DMS 273 (cell line): ENCODE results near the gene ADCYAP1R1.
A peak's percentile ranks its signal among the peaks of the same experiment; 100 is the strongest.

Experiments
- DNase-seq: peaks from one replicate; lab custom pipeline; 2025; ENCODE audit not compliant: unreplicated experiment; lab: John Stamatoyannopoulos, UW

Gene ADCYAP1R1

DNA sequence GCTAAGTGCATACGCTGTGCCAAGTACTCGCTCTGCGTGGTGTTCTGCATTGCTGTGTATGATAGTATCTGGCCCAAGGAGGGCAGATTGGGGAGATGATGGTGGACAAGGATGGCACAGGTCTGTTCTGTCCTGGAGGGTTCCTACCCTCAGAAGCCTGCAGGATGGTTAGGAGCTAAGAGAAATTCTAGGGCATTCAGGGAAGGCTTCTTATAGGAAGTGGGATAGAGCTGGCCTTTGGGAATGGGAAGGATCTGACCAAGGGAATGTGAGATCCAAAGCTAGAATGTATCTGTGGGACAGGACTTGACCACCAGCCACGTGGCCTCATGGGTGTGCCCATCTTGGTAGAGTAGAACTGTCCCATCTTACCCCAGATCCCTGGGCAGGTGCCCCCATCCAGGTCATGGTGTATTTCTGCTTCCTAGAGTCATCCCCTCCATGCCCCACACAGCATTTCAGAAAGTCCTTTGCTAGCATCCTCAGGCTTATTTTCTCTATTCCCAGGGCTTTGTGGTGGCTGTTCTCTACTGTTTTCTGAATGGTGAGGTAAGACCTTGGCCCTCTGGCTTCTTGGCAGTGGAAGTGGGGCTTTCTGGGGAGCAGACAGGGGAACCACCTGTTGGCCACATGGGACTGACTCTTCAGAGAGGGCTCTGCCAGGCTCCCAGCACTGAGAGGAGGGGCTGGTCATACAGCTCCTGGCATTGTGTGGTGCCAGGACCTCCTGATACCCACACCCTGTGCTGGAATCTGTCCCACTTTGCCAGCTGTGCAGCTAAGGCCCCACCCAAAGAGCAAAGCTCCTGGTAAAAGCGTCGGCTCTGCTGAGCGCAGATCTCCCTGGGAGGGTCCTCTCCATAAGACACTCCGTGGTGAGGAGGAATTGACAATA, 52.5 kb downstream of the ADCYAP1R1 start:
- DNase-seq = peak; percentile 62

DNA sequence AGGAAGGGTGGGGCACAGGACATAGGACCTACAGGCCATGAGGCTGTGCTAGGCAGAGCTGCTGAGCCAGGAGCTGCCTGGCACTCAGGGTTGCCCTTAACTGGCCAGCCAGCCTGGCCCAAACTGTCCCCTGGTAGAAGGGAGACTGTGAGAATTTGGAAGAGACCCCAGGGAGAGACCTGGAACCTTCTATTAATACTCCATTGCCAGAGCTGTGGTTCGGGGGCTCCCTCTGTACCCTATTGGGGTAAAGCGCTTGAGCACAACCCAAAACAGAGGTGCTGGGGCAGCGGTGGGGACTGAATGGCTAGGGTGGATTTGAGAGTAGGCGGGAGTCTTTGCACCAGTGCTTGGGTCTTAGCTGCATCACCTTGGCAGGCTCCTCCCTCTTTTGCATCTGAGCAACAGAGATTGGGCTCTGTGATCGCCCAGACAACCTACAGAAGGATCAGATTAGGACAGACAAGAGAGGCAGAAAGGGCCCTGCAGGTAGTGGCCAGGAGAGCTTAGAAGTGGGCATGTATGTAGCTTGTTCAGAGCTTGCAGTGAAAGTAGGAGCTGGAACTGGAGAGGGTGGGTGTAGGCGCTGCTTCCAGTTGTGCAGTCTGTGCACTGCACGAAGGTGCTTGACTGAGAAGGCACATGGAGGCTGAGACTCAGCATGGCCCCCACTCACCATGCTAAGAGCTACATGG, 53.3 kb downstream of the ADCYAP1R1 start:
- DNase-seq = no peak

DNA sequence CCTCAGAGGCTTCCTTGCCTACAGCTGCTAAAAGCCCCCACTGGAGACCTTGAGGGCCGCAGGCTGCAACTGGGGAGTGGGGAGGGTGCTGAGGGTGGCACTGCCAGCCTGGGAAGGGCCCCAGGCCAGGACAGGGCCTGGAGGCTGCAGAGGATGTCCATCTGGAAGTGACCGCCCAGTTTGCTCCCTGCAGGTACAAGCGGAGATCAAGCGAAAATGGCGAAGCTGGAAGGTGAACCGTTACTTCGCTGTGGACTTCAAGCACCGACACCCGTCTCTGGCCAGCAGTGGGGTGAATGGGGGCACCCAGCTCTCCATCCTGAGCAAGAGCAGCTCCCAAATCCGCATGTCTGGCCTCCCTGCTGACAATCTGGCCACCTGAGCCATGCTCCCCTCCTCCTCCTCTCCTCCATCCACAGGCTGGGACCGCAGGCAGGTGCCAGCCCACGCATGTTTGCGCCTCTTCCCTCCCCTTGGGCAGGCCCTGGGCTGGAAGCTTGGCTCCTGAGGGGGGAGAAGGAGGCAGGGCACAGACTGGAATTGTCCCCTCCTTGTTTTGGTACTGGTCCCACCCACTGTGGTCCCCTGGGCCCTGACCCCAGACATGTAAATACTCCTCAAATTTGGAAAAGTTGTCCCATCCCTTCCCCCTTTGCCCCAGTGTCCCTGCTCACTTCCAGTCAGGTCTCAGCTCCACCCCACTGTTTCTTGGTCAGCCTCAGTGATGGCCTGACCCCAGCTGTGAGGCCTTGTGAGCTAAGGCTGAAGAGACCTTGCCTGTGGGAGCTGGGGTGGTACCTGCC, 54.4 kb downstream of the ADCYAP1R1 start:
- no peak for DNase-seq

DNA sequence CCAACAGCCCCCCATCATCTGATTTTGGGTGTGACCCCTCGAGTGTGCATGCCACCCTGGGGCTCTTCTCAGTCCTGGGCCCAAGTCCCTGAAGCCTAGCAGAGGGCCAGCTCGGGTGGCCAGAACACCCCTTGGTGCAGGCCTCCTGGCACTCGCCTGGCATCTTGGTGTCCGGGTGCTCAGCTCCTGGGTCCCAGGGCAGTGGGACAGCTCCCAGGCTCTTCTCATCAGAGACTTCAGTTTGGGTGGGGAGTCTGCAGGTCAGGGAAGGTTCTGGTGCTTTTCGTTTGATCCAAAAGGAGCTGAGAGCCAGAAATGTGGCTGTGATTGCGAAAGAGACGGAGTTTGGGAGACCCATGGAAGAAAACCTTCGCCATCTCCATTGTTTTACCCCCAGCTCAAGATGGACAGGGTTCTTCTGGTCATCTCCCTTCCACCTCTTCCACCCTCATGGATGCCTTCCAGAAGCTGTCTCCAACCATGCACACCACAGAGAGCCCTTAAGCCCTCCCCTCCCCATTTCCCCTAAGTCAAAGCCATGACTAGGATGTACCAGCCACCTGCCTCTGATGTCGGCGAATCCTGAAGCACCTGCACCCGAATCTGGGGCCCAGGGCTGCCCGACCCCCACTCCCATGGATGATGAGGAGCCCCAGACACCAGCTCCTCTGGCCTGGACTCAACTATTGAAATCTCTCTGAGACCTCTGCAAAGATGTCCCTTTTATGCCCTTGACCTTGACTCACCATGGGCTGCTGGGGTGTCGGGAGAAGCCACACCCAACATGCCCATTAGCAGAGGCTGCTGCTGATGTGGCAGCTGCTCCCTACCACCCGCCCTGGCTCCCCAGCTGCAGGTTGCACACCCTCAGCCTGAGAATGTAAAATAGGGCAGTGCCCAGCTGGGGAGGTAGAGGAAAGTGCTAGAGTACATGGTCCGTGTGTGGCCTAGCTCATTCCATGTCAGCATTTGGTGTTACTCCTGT, 55.3 kb downstream of the ADCYAP1R1 start:
- no peak for DNase-seq

DNA sequence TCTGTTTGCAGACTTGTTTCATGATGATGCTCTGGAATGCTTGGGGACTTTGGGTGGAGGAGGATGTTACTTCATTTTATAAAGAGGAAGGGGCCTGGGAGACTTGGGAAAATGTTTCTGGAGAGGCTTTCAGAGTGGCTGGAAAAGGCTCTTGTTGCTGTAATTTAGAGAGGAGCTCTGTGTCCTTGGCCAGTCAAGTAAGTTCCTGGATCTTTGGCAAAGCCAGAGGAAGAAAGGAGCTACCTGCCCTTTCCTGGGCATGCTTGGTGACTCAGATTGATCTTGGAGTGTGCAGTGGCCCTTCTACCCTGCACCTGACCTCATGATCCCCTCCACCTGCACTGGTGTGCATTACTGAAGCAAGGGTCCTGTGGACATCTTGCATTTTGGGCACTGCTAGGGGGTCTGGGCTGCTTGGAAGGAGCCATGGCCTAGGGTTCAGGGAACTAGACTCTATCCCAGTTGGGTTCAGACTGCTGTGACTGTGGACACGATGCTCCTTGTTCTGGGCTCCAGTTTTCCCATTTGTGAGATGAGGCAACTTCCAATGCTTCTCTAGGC, 56.1 kb downstream of the ADCYAP1R1 start:
- no peak for DNase-seq

DNA sequence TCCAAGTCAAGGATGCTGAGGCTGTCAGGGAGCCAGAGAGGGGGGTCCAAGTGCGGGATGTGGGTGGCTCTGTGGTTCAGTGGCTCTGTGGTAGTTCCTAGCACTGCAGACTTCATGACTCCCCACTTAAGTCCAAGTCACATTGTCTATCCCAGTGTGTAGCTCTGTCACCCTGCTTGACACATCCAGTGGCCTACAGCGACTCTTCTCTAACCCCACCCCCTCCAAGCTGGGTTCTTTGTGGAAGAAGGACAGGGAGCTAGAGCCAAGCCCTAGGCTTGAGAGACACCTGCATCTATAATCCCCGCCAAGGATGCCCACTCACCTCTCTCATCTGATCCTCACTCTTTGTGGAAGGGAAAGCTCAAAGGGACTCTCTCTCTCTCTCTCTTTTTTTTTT, 57.6 kb downstream of the ADCYAP1R1 start:
- no peak for DNase-seq

DNA sequence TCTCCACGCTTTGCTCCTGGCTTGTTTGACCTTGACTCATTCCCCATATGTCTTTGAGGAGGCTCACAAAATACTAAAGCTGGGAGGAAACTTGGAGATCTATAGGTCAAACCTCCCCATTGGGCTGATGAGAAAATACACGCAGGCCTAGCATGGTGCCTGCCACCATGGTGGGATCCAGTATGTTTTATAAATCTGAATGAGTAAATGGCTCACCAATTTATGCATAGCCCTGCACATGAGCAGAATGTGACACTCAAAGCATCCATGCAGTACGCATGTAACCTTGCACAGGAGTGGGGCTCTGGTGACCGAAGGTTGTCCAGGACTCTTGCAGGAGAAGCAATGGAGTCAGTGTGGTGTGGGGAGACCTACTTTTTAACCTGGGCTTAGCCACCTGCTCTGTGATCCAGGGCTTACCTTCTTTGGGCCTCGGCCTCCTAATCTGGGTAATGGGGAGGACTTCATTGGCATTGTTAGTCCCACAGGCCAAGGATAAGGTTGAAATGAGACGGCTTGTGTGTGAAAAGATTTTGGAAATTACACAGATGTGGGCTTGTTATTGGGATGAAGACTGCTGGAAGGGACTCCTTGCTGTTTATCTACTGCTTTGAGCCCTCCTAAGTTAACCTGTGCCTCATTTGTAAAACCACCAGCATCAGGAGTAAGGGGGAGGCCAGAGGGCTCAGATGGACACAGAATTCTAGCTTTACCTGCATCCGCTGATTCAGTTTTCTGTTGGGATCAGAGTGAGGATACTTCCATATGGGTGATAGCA, 58.4 kb downstream of the ADCYAP1R1 start:
- DNase-seq = no peak

DNA sequence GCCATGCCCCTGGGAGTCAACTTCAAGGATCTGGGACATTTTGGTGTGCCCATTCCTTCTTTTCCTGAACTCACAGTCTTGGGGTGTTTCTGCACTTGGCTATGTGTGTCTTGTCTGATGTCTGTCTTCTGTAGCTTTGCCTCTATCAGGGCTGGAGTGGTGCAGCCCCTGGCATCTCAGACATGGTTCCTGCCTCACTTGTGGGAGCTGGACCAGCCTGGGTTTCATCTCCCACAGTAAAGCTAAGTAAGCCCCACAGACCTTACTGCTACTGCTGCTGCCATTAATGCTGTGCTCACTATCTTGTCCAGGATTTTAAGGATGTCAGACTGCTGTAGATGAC, 59.0 kb downstream of the ADCYAP1R1 start:
- DNase-seq = no peak

DNA sequence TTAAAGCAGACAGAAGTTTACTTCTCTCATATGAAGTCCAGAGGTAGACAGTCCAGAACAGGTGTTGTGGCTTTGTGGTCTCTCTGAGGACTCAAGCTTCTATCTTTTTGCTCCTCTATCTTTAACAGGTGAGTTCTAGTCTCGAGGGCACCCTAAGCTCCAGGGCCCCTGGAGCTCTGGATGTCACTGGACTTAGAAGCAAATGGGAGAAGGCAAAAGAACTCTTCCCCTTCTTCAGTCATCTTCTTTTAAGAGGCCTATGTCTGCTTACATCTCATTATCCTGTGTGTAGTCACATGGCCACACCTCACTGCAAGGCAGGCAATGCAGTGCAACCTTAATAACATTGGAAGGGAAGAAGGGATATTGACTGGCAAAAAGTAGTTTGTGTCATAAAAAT, 61.6 kb downstream of the ADCYAP1R1 start:
- no peak for DNase-seq

DNA sequence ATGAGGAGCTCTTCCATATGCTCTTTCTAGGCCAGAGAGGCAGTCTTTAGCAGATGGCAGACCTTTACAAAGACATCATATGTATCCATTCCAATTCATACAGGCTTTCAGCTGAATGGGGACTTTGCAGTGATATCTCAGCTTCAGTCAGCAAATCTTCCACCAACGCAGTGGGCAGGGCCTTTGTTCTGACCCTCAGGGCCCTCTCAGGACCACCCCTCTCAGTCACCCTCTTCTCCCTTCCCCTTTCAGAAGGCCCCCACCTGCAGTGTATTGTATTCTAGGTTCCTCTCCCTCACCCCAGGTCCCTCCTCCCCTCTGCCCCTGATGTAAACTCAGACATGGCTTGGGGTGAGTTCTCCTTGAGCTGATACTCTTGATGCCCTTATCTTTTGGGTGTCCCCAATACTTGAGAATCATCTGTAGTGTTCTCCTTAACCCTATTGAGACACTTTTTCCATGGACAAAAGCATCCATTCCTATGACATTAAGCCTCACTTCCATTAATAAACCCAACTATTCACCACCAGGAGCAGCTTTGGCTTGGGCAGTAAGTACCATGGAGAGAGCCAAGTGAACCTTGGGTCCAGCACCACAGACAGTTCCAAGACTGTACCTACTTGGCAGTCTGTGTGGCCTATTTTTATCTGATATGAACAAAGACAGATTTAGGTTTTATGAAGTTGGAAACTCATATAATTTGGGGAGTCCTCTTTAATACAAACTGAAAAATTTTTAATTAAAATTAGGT, 62.7 kb downstream of the ADCYAP1R1 start:
- DNase-seq = peak; percentile 46

DNA sequence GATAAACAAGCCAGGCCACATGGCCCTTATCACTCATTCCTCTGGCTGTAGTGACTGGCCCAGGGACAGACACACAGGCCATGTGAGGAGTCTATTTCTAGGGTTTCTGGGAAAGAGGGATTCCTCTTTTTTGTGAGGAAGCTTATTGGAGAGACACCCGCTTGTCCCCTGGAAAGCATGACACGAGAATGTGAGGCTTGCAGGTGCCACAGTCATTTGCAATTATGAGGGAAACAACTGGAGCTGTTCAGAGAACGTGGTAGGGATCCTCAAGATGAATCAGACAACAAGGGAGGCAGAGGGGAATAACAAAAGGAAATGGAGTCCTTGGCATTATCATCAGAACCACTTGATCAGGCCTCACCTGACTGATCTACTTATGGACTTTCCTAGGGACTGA, 64.5 kb downstream of the ADCYAP1R1 start:
- DNase-seq = no peak

DNA sequence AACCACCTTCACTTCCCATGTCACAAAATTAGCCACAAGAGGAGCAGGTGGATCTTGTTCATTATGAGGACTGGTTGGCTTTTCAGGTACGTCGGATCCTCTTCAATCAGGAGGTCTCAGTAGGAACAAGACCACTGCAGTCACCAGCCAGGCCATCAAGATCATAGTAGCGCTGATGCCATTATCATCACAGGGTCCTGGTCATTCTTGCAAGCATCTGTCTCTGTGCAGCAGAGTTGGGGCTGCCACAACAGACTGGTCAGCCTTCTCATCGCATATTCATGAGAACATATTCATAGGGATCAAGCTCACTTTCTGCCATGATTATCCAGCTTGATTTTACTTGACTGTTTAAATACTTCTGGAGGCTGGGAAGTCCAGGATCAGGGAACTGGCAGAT, 67.1 kb downstream of the ADCYAP1R1 start:
- DNase-seq = no peak

DNA sequence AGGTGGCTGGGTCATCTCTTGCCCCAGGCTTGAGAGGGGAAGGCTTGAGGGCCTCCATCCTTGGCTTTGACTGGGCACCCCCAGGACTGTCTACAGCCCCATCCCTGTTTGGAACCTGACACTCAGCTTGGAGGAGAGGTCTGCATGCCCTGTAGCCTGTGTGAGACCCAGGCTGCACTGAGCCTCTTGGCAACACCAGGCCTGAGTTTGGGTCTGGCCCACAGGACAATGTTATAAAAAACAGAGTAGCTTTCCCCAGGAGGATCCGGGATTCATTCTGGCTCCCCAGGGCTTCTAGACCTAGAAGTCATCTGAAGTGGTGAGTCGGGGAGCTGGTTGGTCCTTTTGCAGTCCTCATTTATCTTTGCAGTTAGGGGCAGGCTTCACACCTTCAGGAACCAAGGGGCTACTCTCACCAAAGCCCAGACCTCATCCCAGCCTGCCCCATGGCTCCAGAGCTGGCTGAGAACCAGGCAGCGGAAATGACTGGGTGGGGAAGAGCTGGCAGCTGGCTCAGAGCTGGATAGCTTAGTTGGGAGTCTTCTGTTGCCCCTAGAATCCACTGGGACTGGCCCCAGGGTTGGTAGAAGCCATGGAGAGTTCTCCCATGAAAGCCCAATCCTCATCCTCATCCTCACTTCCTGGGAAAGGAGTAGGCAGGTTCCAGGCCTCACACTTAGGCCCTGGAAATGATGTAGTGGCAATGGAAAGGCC, 68.8 kb downstream of the ADCYAP1R1 start:
- no peak for DNase-seq

DNA sequence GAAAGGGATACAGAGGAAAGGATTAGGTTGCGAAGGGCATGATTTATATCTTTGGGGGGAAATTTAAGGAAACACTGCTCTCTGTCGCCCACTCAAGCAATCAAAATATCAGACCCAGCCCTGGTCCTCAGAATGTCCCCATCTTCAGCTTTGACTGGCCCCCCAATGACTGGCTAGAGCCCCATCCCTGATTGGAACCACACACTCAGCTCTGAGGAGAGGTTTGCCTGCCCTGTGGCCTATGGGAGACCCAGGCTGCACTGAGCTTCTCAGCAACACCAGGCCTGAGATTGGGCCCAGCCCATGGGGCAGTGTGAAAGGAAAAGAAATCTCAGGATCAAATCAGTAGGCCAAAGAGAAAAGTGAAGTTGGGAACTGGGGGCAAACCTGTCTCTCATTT, 69.5 kb downstream of the ADCYAP1R1 start:
- DNase-seq = no peak

DNA sequence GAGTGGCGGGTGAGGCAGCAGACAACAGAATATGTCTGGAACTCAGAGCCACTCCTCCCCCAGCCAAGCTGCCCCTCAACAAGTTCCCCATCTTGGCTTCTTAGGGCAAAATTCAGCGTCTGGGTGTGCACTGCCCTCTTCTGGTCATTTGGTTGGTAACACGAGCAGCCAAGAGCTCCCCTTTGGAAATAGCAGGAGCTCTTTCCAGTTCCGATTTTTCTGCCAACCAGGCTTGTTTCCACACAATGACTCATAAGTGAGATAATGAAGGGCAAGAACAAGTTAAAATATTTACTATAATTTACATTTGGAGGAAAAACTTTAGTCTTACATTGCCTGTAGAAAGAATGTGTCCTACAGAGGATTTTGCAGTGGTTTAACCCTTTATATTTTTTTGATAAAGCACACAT, 70.5 kb downstream of the ADCYAP1R1 start:
- peak; percentile 94 for DNase-seq

DNA sequence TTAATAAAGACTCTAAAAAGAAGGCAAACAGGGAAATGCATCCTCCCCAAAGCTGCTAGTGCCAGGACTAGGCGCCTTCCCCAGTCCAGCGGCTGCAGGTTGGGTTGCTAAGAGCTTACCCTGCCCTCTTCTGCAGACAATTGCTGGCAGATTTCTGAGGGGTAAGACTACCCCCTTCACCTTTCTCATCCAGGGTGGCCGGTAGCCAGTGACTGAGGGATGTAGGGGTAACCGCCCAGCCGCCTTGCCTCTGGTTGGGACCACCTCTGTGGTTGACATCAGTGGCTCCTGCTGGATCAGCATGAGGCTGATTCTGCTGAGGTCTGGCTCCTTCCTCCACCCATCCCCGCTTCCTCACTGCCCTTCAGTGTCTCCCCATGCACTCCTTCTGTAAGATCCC, 71.2 kb downstream of the ADCYAP1R1 start:
- no peak for DNase-seq

DNA sequence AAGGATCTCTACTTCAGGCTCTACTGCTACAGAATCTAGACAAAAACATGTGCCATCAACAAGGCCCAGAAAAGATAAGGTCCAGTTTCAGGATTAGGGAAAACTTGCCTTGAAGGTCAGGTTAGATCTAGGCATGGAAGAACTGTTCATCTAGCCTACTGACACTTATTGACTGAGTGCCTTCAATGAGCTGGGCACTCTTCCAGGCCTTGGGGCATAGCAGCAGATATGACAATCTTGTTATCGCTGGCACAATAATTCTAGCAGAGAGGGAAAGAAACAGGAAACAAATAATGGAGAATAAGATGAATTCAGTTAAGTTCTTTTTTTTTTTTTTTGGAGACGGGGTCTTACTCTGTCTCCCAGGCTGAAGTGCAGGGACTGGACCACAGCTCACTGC, 71.6 kb downstream of the ADCYAP1R1 start:
- no peak for DNase-seq

DNA sequence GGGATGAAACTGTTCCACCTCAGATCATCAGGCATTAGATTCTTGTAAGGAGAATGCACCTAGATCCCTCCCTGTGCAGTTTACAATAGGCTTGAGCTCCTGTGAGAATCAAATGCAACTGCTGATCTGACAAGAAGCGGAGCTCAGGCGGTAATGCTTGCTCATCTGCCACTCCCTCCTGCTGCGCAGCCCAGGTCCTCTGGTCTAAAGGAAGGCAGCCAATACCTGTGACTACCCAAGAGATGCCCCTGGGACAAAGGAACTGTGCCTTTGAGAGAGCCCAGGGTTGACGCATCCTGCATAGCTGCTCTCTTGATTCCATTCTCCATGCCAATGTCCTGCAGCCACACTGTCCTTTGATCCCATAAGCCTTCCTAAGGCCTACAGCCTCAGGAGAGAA, 73.1 kb downstream of the ADCYAP1R1 start:
- no peak for DNase-seq
